Glomerular visceral epithelial cell (primary cell): ENCODE measurements around the gene TOX4.
"Not testable (repeated sequence)": the region's sequence is repeated elsewhere in the genome, so short reads cannot be mapped to it uniquely, and the experiment has no call there.

Experiments used
- DNase-seq: peaks from one replicate; pipeline ENCODE4 v3.0.0-alpha.2; 2016; ENCODE audit errors: extremely low spot score

TOX4 gene

GRCh38 chr14:21534576-21534975 lies 57.6 kb downstream of the TOX4 start:
- DNase-seq = no peak

- no peak for DNase-seq
These were observed 58.8 kb downstream of the TOX4 start for GRCh38 chr14:21535545-21536417.

GRCh38 chr14:21536418-21537089 lies 59.6 kb downstream of the TOX4 start:
- no peak for DNase-seq

GRCh38 chr14:21537090-21537424 lies 60.1 kb downstream of the TOX4 start:
- DNase-seq = no peak

GRCh38 chr14:21539189-21539940 lies 62.4 kb downstream of the TOX4 start:
- no peak for DNase-seq

GRCh38 chr14:21541413-21542074 lies 64.5 kb downstream of the TOX4 start:
- no peak for DNase-seq

GRCh38 chr14:21543521-21543960 lies 66.5 kb downstream of the TOX4 start:
- no peak for DNase-seq

- DNase-seq = no peak
These were observed 67.0 kb downstream of the TOX4 start for GRCh38 chr14:21543963-21544362.

GRCh38 chr14:21544588-21544987 lies 67.6 kb downstream of the TOX4 start:
- not testable (repeated sequence) for DNase-seq
